ENCODE data around the gene CARNS1. TPM values are rescaled to one million over a fixed set of nuclear protein-coding genes. Genes with fewer than 3 reads are reported as not detected.

The CARNS1 gene
- total and polyA plus RNA-seq, 10 of the 15 experiments (the other 5 are each of a cell fraction or from before 2014, with no cell fraction given): 0.02 to 0.14 (median 0.10) TPM; not detected in 3

DNA sequence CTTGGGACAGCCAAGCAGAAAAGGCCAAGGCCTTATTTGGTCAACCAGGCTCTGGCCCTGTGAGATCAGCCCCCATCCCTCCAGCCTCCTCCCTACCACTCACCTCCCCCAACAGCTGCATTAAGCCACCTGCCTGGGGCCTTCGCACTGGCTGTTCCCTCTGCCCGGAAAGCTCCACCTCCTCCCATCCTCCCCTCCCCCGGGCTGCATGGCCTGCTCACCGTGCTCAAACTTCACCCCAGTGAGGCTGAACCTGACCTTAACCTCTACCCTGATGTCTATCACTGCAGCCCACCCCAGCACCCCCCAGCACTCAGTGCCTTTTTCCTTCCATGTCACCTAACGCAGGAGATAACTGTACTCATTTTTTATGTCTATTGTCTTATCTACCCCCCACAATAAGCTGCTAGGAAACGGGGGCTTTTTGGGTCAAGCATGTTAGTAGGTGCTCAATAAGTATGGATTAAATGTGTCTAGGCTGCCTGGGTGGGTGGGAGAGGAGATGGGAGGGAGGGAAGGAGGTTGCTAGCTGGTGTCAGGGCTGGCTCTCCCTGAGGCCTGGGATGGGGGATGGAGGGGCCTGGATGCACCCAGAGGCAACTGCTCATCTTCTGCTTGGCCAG, 21.1 kb downstream of the CARNS1 start (continued):
- TF ChIP-seq NFYB (IDR thresholded peaks at IDR 0.05; ENCODE audit: insufficient read depth, low read depth, low read length) (no peak), CREB1 (IDR thresholded peaks at IDR 0.05; ENCODE audit: low read depth) (no peak), RAD51 (IDR thresholded peaks at IDR 0.05) (peak; percentile 18; the same call in 1 of the 2 replicates), ZBED1 (IDR thresholded peaks at IDR 0.05; ENCODE audit: borderline replicate concordance) (peak; percentile 74; the same call in 1 of the 2 replicates), NFYA (IDR thresholded peaks at IDR 0.05; ENCODE audit: borderline replicate concordance, low read depth, low read length) (no peak), SP1 (IDR thresholded peaks at IDR 0.05; ENCODE audit: low read depth, low read length) (peak; percentile 79), SMAD1 (IDR thresholded peaks at IDR 0.05; ENCODE audit: low read depth, partially characterized antibody) (peak; percentile 48), NR2C1 (IDR thresholded peaks at IDR 0.05) (peak; percentile 39; the same call in 1 of the 2 replicates), WRNIP1 (IDR thresholded peaks at IDR 0.05; ENCODE audit: borderline replicate concordance, low read depth, low read length) (0 out of 2 replicates have a peak, but pooled peaks have one; percentile 40), POLR2AphosphoS5 (IDR thresholded peaks at IDR 0.05; ENCODE audit: low read length) (peak; percentile 15), EGR1 (IDR thresholded peaks at IDR 0.05; ENCODE audit: borderline replicate concordance in 1 of 2, low read depth in 2 of 2, low read length in 2 of 2) (peak in 1 of 2 experiments; percentile 51; a peak in 1 of 3 replicates), MTA2 (IDR thresholded peaks at IDR 0.05; ENCODE audit: low read depth) (peak; percentile 62), CBX5 (IDR thresholded peaks at IDR 0.05; ENCODE audit: low read depth) (no peak), FOS (IDR thresholded peaks at IDR 0.05; ENCODE audit: borderline replicate concordance, extremely low read depth, insufficient read length) (no peak), NR2C2 (IDR thresholded peaks at IDR 0.05; ENCODE audit: borderline replicate concordance, control insufficient read depth, insufficient read length, low read depth) (no peak), RELA (IDR thresholded peaks at IDR 0.05; ENCODE audit: borderline replicate concordance, partially characterized antibody) (no peak)
- TF ChIP-seq, protein P1, sequence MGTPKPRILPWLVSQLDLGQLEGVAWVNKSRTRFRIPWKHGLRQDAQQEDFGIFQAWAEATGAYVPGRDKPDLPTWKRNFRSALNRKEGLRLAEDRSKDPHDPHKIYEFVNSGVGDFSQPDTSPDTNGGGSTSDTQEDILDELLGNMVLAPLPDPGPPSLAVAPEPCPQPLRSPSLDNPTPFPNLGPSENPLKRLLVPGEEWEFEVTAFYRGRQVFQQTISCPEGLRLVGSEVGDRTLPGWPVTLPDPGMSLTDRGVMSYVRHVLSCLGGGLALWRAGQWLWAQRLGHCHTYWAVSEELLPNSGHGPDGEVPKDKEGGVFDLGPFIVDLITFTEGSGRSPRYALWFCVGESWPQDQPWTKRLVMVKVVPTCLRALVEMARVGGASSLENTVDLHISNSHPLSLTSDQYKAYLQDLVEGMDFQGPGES (IDR thresholded peaks at IDR 0.05): no peak
- TF ChIP-seq, protein P2, sequence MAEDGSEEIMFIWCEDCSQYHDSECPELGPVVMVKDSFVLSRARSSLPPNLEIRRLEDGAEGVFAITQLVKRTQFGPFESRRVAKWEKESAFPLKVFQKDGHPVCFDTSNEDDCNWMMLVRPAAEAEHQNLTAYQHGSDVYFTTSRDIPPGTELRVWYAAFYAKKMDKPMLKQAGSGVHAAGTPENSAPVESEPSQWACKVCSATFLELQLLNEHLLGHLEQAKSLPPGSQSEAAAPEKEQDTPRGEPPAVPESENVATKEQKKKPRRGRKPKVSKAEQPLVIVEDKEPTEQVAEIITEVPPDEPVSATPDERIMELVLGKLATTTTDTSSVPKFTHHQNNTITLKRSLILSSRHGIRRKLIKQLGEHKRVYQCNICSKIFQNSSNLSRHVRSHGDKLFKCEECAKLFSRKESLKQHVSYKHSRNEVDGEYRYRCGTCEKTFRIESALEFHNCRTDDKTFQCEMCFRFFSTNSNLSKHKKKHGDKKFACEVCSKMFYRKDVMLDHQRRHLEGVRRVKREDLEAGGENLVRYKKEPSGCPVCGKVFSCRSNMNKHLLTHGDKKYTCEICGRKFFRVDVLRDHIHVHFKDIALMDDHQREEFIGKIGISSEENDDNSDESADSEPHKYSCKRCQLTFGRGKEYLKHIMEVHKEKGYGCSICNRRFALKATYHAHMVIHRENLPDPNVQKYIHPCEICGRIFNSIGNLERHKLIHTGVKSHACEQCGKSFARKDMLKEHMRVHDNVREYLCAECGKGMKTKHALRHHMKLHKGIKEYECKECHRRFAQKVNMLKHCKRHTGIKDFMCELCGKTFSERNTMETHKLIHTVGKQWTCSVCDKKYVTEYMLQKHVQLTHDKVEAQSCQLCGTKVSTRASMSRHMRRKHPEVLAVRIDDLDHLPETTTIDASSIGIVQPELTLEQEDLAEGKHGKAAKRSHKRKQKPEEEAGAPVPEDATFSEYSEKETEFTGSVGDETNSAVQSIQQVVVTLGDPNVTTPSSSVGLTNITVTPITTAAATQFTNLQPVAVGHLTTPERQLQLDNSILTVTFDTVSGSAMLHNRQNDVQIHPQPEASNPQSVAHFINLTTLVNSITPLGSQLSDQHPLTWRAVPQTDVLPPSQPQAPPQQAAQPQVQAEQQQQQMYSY (CRISPR knock-in tag; IDR thresholded peaks at IDR 0.05): no peak
- TF ChIP-seq, protein P3, sequence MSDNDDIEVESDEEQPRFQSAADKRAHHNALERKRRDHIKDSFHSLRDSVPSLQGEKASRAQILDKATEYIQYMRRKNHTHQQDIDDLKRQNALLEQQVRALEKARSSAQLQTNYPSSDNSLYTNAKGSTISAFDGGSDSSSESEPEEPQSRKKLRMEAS (IDR thresholded peaks at IDR 0.05; ENCODE audit: low read depth, low read length): peak; percentile 72; the same call in 1 of the 2 replicates
- TF ChIP-seq, protein P4, sequence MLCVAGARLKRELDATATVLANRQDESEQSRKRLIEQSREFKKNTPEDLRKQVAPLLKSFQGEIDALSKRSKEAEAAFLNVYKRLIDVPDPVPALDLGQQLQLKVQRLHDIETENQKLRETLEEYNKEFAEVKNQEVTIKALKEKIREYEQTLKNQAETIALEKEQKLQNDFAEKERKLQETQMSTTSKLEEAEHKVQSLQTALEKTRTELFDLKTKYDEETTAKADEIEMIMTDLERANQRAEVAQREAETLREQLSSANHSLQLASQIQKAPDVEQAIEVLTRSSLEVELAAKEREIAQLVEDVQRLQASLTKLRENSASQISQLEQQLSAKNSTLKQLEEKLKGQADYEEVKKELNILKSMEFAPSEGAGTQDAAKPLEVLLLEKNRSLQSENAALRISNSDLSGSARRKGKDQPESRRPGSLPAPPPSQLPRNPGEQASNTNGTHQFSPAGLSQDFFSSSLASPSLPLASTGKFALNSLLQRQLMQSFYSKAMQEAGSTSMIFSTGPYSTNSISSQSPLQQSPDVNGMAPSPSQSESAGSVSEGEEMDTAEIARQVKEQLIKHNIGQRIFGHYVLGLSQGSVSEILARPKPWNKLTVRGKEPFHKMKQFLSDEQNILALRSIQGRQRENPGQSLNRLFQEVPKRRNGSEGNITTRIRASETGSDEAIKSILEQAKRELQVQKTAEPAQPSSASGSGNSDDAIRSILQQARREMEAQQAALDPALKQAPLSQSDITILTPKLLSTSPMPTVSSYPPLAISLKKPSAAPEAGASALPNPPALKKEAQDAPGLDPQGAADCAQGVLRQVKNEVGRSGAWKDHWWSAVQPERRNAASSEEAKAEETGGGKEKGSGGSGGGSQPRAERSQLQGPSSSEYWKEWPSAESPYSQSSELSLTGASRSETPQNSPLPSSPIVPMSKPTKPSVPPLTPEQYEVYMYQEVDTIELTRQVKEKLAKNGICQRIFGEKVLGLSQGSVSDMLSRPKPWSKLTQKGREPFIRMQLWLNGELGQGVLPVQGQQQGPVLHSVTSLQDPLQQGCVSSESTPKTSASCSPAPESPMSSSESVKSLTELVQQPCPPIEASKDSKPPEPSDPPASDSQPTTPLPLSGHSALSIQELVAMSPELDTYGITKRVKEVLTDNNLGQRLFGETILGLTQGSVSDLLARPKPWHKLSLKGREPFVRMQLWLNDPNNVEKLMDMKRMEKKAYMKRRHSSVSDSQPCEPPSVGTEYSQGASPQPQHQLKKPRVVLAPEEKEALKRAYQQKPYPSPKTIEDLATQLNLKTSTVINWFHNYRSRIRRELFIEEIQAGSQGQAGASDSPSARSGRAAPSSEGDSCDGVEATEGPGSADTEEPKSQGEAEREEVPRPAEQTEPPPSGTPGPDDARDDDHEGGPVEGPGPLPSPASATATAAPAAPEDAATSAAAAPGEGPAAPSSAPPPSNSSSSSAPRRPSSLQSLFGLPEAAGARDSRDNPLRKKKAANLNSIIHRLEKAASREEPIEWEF (IDR thresholded peaks at IDR 0.05; ENCODE audit: insufficient replicate concordance, low read depth, low read length): no peak
